ENCODE data around the gene HNRNPAB.

- TF ChIP-seq CTCF (IDR thresholded peaks at IDR 0.05) (no peak), POLR2AphosphoS5 (IDR thresholded peaks at IDR 0.05) (no peak)
Observed at GRCh38 chr5:178225174-178225573, 20.8 kb downstream of the HNRNPAB start.
